ENCODE results near the gene ATE1.

The ATE1 gene

DNA sequence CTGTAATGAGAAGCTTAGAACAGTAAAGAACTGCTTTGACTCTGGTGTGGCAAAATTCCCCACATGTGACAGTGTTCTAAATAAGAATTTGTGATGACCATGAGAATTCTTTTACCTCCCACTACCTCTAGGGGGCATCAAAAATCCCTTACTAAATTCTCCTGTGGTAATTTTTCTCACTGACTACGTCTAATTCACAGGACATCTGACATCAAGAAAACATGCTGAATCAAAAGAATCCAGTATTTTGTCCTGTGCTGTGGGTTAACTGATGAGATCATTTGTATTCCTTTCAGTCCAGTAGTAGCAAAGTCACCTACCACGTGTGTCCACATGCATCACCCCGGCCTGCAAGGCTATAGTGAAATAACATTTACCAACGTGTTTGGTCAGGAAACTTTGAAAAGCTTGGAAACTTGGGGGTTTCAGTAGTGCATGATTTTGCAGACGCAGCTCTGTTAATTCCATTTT, 103.8 kb downstream of the ATE1 start:
- no peak for TF ChIP-seq Cebpa-rat (IDR thresholded peaks at IDR 0.05)
- Histone ChIP-seq H3K4me2 (no peak overlapping the region), H3K27ac (no peak overlapping the region), H3K27me3 (no peaks in the 10 kb centered on the region), H3K4me3 (no peak overlapping the region), H3K9me3 (replicated peaks in 1 of 11) (peaks cover 0 to 8% (median 0%) of the 10 kb centered on the region in 11 experiments; a peak in 3 of 22 replicates), H4K20me1 (0 out of 22 replicates have a peak, but pooled peaks cover 0 to 4% (median 0%) of the 10 kb centered on the region in 11 experiments), H3K36me3 (peaks cover 20 to 29% (median 24%) of the 10 kb centered on the region in 11 experiments), H3K9ac (no peak overlapping the region), H3K4me1 (peaks cover 0 to 11% (median 0%) of the 10 kb centered on the region in 10 experiments; a peak in 5 of 20 replicates)

- no peak overlapping the region for H3K27ac ChIP-seq
- peaks cover 0 to 11% (median 0%) of the 10 kb centered on the region in 10 experiments; a peak in 5 of 20 replicates for H3K4me1 ChIP-seq
- H3K4me3 ChIP-seq = no peak overlapping the region
- H3K27me3 ChIP-seq = no peaks in the 10 kb centered on the region
- H3K4me2 ChIP-seq = no peak overlapping the region
- peaks cover 0 to 8% (median 0%) of the 10 kb centered on the region in 11 experiments; a peak in 3 of 22 replicates for H3K9me3 ChIP-seq (replicated peaks in 1 of 11)
- H4K20me1 ChIP-seq = no peaks in the 10 kb centered on the region
- peaks cover 11 to 17% (median 13%) of the 10 kb centered on the region in 11 experiments; a peak in 20 of 22 replicates for H3K36me3 ChIP-seq
- no peak overlapping the region for H3K9ac ChIP-seq
- no peak for TF ChIP-seq Cebpa-rat (IDR thresholded peaks at IDR 0.05)
Observed at GRCh38 chr10:121822724-121823123, 105.1 kb downstream of the ATE1 start.

DNA sequence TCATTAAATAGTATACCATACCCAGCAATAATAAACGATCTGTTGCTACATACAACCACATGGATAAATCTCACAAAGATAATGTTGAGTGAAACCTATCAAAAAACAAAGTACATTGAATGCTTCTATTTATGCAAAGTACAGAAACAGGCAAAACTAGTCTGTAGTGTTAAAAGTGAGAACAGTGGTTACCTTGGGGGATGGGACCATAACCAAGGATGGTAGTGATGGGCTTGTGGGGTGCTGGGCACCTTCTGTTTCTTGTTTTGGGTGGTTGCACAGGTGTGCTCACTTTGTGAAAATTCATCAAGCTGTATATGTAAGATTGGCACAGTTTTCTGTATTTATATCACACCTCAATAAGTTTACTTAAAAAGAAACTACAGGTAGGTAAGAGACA, 105.7 kb downstream of the ATE1 start:
- H3K4me2 ChIP-seq = no peak overlapping the region
- no peak for TF ChIP-seq Cebpa-rat (IDR thresholded peaks at IDR 0.05)
- H3K27me3 ChIP-seq = no peaks in the 10 kb centered on the region
- H3K4me1 ChIP-seq = peaks cover 0 to 11% (median 0%) of the 10 kb centered on the region in 10 experiments; a peak in 5 of 20 replicates
- H3K9me3 ChIP-seq (replicated peaks in 1 of 11) = peaks cover 0 to 7% (median 0%) of the 10 kb centered on the region in 11 experiments; a peak in 3 of 22 replicates
- H4K20me1 ChIP-seq = no peaks in the 10 kb centered on the region
- no peak overlapping the region for H3K4me3 ChIP-seq
- H3K9ac ChIP-seq = no peak overlapping the region
- H3K36me3 ChIP-seq = peaks cover 6 to 13% (median 9%) of the 10 kb centered on the region in 11 experiments; a peak in 17 of 22 replicates
- no peak overlapping the region for H3K27ac ChIP-seq

- TF ChIP-seq Cebpa-rat (IDR thresholded peaks at IDR 0.05) = no peak
- Histone ChIP-seq H3K27ac (no peak overlapping the region), H3K9me3 (replicated peaks in 1 of 11) (no peaks in the 10 kb centered on the region), H3K36me3 (peaks cover 0 to 21% (median 5%) of the 10 kb centered on the region in 11 experiments; a peak in 12 of 22 replicates), H3K4me3 (no peak overlapping the region), H3K27me3 (no peaks in the 10 kb centered on the region), H3K4me1 (no peaks in the 10 kb centered on the region), H3K4me2 (no peak overlapping the region), H3K9ac (no peak overlapping the region), H4K20me1 (no peaks in the 10 kb centered on the region)
Observed at GRCh38 chr10:121819049-121819448, 108.8 kb downstream of the ATE1 start.

DNA sequence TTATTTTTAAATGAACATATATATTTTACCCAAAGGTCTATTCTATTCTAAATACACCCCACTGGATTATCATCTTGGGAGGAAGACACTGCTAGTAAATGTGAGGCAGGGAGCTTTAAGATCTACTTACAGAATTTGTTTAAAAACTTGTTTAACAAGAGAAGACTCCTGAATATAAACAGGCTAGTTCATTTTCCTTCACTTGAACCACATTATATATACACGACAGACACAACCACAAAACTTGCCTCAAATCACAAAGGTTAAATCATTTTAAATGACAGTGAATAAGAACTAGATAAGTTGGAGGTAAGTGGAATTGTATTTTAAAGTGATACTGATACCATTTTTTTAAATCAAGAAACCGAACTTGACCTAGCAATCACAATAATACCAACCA, 109.2 kb downstream of the ATE1 start:
- Histone ChIP-seq H3K9me3 (replicated peaks in 1 of 11) (no peaks in the 10 kb centered on the region), H3K4me3 (no peak overlapping the region), H3K4me2 (no peak overlapping the region), H3K4me1 (no peaks in the 10 kb centered on the region), H4K20me1 (no peaks in the 10 kb centered on the region), H3K27ac (no peak overlapping the region), H3K27me3 (no peaks in the 10 kb centered on the region), H3K9ac (no peak overlapping the region), H3K36me3 (peaks cover 4 to 26% (median 6%) of the 10 kb centered on the region in 11 experiments; a peak in 12 of 22 replicates)
- TF ChIP-seq Cebpa-rat (IDR thresholded peaks at IDR 0.05) = no peak

DNA sequence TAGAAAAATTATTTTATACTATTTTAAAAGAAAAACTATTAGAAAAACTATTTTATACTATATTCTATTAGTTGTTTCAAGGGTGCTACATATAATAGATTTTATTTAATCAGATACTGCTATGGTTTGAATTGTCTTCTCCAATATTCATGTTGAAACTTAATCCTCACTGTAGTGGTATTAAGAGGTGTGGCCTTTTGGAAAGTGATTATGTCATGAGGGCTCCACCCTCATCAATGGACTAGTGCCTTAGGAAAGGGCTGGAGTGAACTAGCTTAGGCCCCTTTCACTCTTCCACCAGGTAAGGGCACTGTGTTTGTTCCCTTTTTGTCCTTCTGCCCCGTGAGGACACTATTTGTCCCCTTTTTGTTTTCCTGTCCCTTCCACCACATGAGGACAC, 111.6 kb downstream of the ATE1 start:
- Histone ChIP-seq H3K4me2 (no peak overlapping the region), H4K20me1 (peaks cover 0 to 3% (median 0%) of the 10 kb centered on the region in 11 experiments; a peak in 1 of 22 replicates), H3K9me3 (replicated peaks in 1 of 11) (no peaks in the 10 kb centered on the region), H3K27ac (no peak overlapping the region), H3K9ac (no peak overlapping the region), H3K4me1 (no peaks in the 10 kb centered on the region), H3K27me3 (no peaks in the 10 kb centered on the region), H3K4me3 (no peak overlapping the region), H3K36me3 (peaks cover 4 to 32% (median 7%) of the 10 kb centered on the region in 11 experiments; a peak in 12 of 22 replicates)
- no peak for TF ChIP-seq Cebpa-rat (IDR thresholded peaks at IDR 0.05)

DNA sequence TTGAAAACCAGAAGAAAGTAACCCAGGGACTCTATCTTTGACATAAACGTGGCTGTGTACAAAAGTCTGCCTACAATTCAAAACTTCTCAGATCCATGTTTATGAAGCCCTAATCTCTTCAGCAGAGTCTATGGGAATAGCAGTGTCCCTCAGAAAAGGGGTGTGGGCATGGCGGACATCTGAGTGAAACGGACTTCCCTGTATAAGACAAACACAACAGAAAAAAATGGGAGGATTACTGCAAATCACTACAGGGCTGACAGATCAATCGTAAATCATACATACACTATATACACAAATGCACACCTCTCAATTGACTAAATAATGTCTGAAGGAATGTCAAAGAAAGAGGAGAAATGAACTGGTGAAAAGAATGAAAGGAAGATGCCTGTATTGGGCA, 114.0 kb downstream of the ATE1 start:
- no peak for TF ChIP-seq Cebpa-rat (IDR thresholded peaks at IDR 0.05)
- H3K4me3 ChIP-seq = no peak overlapping the region
- H4K20me1 ChIP-seq = peaks cover 0 to 3% (median 0%) of the 10 kb centered on the region in 11 experiments; a peak in 1 of 22 replicates
- no peak overlapping the region for H3K27ac ChIP-seq
- H3K4me1 ChIP-seq = no peaks in the 10 kb centered on the region
- no peaks in the 10 kb centered on the region for H3K27me3 ChIP-seq
- H3K4me2 ChIP-seq = no peak overlapping the region
- peaks cover 4 to 32% (median 7%) of the 10 kb centered on the region in 11 experiments; a peak in 13 of 22 replicates for H3K36me3 ChIP-seq
- H3K9me3 ChIP-seq (replicated peaks in 1 of 11) = no peaks in the 10 kb centered on the region
- no peak overlapping the region for H3K9ac ChIP-seq

GRCh38 chr10:121813211-121813815, 114.5 kb downstream of the ATE1 start:
- Histone ChIP-seq H3K27me3 (no peaks in the 10 kb centered on the region), H3K27ac (no peak overlapping the region), H3K36me3 (peaks cover 4 to 32% (median 7%) of the 10 kb centered on the region in 11 experiments; a peak in 13 of 22 replicates), H3K4me3 (no peak overlapping the region), H3K4me2 (no peak overlapping the region), H3K9ac (no peak overlapping the region), H3K9me3 (replicated peaks in 1 of 11) (no peaks in the 10 kb centered on the region), H3K4me1 (no peaks in the 10 kb centered on the region), H4K20me1 (peaks cover 0 to 3% (median 0%) of the 10 kb centered on the region in 11 experiments; a peak in 1 of 22 replicates)
- TF ChIP-seq Cebpa-rat (IDR thresholded peaks at IDR 0.05) = no peak

GRCh38 chr10:121812031-121812430, 115.8 kb downstream of the ATE1 start:
- Histone ChIP-seq H3K4me3 (no peak overlapping the region), H4K20me1 (peaks cover 0 to 3% (median 0%) of the 10 kb centered on the region in 11 experiments; a peak in 1 of 22 replicates), H3K9me3 (replicated peaks in 1 of 11) (no peaks in the 10 kb centered on the region), H3K4me1 (no peaks in the 10 kb centered on the region), H3K9ac (no peak overlapping the region), H3K27ac (no peak overlapping the region), H3K27me3 (no peaks in the 10 kb centered on the region), H3K4me2 (no peak overlapping the region), H3K36me3 (peaks cover 4 to 32% (median 10%) of the 10 kb centered on the region in 11 experiments; a peak in 12 of 22 replicates)
- TF ChIP-seq Cebpa-rat (IDR thresholded peaks at IDR 0.05) = no peak
